Lung (tissue), 12 donors: Measurements from ENCODE around the gene OXCT2. TPM values are rescaled to one million over a fixed set of nuclear protein-coding genes. Genes with fewer than 3 reads are reported as not detected.

Source experiments
- ATAC-seq: fragments of 200-7000 bp; cut with Tn5 transposase; one replicate; pipeline ENCODE4 v1.9.1; 2020; ENCODE audit warnings: moderate number of reproducible peaks; ENCODE audit not compliant: insufficient read depth, low FRiP score
- DNase-seq, 3 donors: peaks; one replicate each; pipeline ENCODE4 v3.0.0-alpha.2; 2013 to 2017
- H3K27ac ChIP-seq, 2 donors: one replicate each; pipeline ENCODE4 v1.5.1; 2013; ENCODE audit warnings: mild to moderate bottlenecking in 2 of 2, moderate library complexity in 2 of 2, control low read depth in 1 of 2, inconsistent platforms in 1 of 2, low read depth in 1 of 2, low read length in 1 of 2
- H3K27me3 ChIP-seq, 3 donors: one replicate each; pipeline ENCODE4 v1.5.1; 2013; ENCODE audit warnings: low read length in 2 of 3; ENCODE audit not compliant: control insufficient read depth in 3 of 3, insufficient read depth in 3 of 3
- H3K36me3 ChIP-seq, 4 donors: one replicate each; pipeline ENCODE4 v1.5.1; 2013; ENCODE audit warnings: low read length in 4 of 4, mild to moderate bottlenecking in 1 of 4, moderate library complexity in 1 of 4; ENCODE audit not compliant: control insufficient read depth in 4 of 4, insufficient read depth in 4 of 4
- H3K4me1 ChIP-seq, 5 donors: one replicate each; pipeline ENCODE4 v1.5.1; 2013; ENCODE audit warnings: low read length in 5 of 5, mild to moderate bottlenecking in 2 of 5, moderate library complexity in 1 of 5; ENCODE audit not compliant: control insufficient read depth in 5 of 5, insufficient read depth in 5 of 5
- H3K4me3 ChIP-seq: one replicate; pipeline ENCODE4 v1.5.1; 2013; ENCODE audit warnings: mild to moderate bottlenecking, control low read depth, moderate library complexity
- H3K9ac ChIP-seq, 2 donors: one replicate each; pipeline ENCODE4 v1.5.1; 2013; ENCODE audit warnings: low read length in 2 of 2, control low read depth in 1 of 2; ENCODE audit not compliant: insufficient read depth in 1 of 2
- H3K9me3 ChIP-seq, 4 donors: one replicate each; pipeline ENCODE4 v1.5.1; 2013; ENCODE audit warnings: low read length in 3 of 4, mild to moderate bottlenecking in 1 of 4, moderate library complexity in 1 of 4; ENCODE audit not compliant: control insufficient read depth in 4 of 4, insufficient read depth in 3 of 4
- WGBS, 2 donors: extraction: QIAGEN DNeasy Blood & Tissue Kit; methylation state at CpG; one replicate each; pipeline ENCODE4 v1.1.7; 2013; 5-methylcytosine and 5-hydroxymethylcytosine counted together
- polyA plus RNA-seq, 2 donors: library from polyadenylated mRNA; stranded (reverse); fragments of 200-250 nt; gene quantifications; one replicate each; pipeline ENCODE4 v1.2.1, GENCODE V29; 2013
- total RNA-seq, 2 donors: library from RNA; depleted of rRNA in 1 of 2; stranded (reverse); fragments of >200 nt in 1 of 2; gene quantifications; one replicate each; pipeline ENCODE4 v1.2.1, GENCODE V29; 2014 to 2021
- TF ChIP-seq, protein P1 (sequence below): IDR thresholded peaks from 2 replicates; pipeline ENCODE4 v1.5.1; 2012; ENCODE audit warnings: mild to moderate bottlenecking; ENCODE audit errors: control extremely low read depth, extremely low read depth
- donor health status: control.
- donor health status: control.
- donor health status: Bipolar disorder and iron deficiency.
- donor health status: healthy.
- donor health status: DM: yes; HTN: yes; CAD: no.

Gene OXCT2
- total and polyA plus RNA-seq, 4 donors = 0.17 to 0.95 (median 0.48) TPM

GRCh38 chr1:39727221-39727931 lies 43.8 kb downstream of the OXCT2 start:
- WGBS, 2 donors = 49% methylated on average over 10 of the region's 10 CpGs
- DNase-seq = no peak
- no peaks in the 10 kb centered on the region for H3K36me3 ChIP-seq
- TF ChIP-seq, protein P1, sequence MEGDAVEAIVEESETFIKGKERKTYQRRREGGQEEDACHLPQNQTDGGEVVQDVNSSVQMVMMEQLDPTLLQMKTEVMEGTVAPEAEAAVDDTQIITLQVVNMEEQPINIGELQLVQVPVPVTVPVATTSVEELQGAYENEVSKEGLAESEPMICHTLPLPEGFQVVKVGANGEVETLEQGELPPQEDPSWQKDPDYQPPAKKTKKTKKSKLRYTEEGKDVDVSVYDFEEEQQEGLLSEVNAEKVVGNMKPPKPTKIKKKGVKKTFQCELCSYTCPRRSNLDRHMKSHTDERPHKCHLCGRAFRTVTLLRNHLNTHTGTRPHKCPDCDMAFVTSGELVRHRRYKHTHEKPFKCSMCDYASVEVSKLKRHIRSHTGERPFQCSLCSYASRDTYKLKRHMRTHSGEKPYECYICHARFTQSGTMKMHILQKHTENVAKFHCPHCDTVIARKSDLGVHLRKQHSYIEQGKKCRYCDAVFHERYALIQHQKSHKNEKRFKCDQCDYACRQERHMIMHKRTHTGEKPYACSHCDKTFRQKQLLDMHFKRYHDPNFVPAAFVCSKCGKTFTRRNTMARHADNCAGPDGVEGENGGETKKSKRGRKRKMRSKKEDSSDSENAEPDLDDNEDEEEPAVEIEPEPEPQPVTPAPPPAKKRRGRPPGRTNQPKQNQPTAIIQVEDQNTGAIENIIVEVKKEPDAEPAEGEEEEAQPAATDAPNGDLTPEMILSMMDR = no peak
- no peak overlapping the region for H3K4me3 ChIP-seq
- H3K9ac ChIP-seq = no peak overlapping the region
- no peaks in the 10 kb centered on the region for H3K9me3 ChIP-seq
- H3K27me3 ChIP-seq = peaks cover 0 to 38% (median 34%) of the 10 kb centered on the region in 3 donors
- no peak for ATAC-seq
- no peaks in the 10 kb centered on the region for H3K4me1 ChIP-seq
- no peak overlapping the region for H3K27ac ChIP-seq

- Histone ChIP-seq H3K4me3 (no peak overlapping the region), H3K27me3 (peaks cover 0 to 43% (median 39%) of the 10 kb centered on the region in 3 donors)
Observed at GRCh38 chr1:39726600-39726999, 44.5 kb downstream of the OXCT2 start.

GRCh38 chr1:39722495-39722894 lies 48.7 kb downstream of the OXCT2 start:
- TF ChIP-seq, protein P1 = no peak
- 17 to 20% methylated on average over 2 of the region's 2 CpGs for WGBS, 2 donors

More at GRCh38 chr1:39726600-39726999, 44.5 kb downstream of the OXCT2 start:
- DNase-seq (no peak), ATAC-seq (no peak)
- TF ChIP-seq, protein P1 = no peak
- H3K27ac ChIP-seq = no peak overlapping the region
- H3K9ac ChIP-seq = no peak overlapping the region
- H3K4me1 ChIP-seq = no peaks in the 10 kb centered on the region
- H3K9me3 ChIP-seq = no peaks in the 10 kb centered on the region
- no peaks in the 10 kb centered on the region for H3K36me3 ChIP-seq
- WGBS, 2 donors = 76 to 84% methylated on average over 3 of the region's 3 CpGs

DNA sequence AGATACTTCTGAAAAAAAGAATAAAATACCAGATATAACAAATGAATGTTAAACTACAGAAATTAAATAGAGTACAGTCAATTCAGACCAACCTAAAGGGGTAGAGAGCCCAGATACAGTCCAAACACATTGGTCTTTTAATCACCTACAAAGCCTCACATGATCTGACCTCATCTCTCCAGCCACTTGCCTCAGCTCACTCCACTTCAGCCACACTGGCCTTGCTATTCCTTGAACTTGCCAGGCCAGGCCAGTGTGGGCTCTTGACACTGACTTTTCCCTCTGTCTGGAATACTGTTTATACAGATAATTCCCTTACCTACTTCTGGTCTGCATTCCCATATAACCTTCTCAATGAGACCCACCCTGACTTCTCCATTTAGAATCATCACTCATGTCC lies 49.5 kb downstream of the OXCT2 start:
- no peak overlapping the region for H3K27ac ChIP-seq
- no peak for ATAC-seq
- no peaks in the 10 kb centered on the region for H3K9me3 ChIP-seq
- TF ChIP-seq, protein P1 = no peak
- H3K27me3 ChIP-seq = peaks cover 0 to 37% (median 37%) of the 10 kb centered on the region in 3 donors
- no peaks in the 10 kb centered on the region for H3K4me1 ChIP-seq
- H3K36me3 ChIP-seq = no peaks in the 10 kb centered on the region
- DNase-seq = no peak
- H3K9ac ChIP-seq = no peak overlapping the region
- no peak overlapping the region for H3K4me3 ChIP-seq

More at GRCh38 chr1:39722495-39722894, 48.7 kb downstream of the OXCT2 start:
- Histone ChIP-seq H3K4me1 (no peaks in the 10 kb centered on the region), H3K9me3 (no peaks in the 10 kb centered on the region), H3K27ac (no peak overlapping the region), H3K36me3 (no peaks in the 10 kb centered on the region), H3K9ac (no peak overlapping the region), H3K27me3 (peaks cover 0 to 39% (median 38%) of the 10 kb centered on the region in 3 donors), H3K4me3 (no peak overlapping the region)
- no peak for ATAC-seq
- DNase-seq = no peak
